Thoracic aorta (tissue), 2 donors: ENCODE data around the gene IQSEC1. TPM values are rescaled to one million over a fixed set of nuclear protein-coding genes. Genes with fewer than 3 reads are reported as not detected.

ENCODE experiments used
- ATAC-seq: fragments of 150-250 bp; one replicate; pipeline ENCODE4 v1.8.0; 2017; ENCODE audit warnings: low read depth; ENCODE audit not compliant: insufficient number of reproducible peaks, low FRiP score
- DNase-seq: peaks from one replicate; pipeline ENCODE4 v3.0.0-alpha.2; 2020; ENCODE audit warnings: low spot score
- H3K27ac ChIP-seq, 2 donors: fragments of 200-600 bp; sonication (generic); 1 replicate in 1 of 2; 2 replicates in 1 of 2; pipeline ENCODE4 v1.5.1; 2016; ENCODE audit warnings: mild to moderate bottlenecking in 2 of 2, moderate library complexity in 2 of 2
- H3K27me3 ChIP-seq: fragments of 200-600 bp; sonication (generic); replicated peaks from 2 replicates; pipeline ENCODE4 v1.6.0; 2016; ENCODE audit warnings: mild to moderate bottlenecking; ENCODE audit not compliant: insufficient read depth
- H3K36me3 ChIP-seq: fragments of 200-600 bp; sonication (generic); one replicate; pipeline ENCODE4 v1.5.1; 2016
- H3K4me1 ChIP-seq, 2 donors: fragments of 200-600 bp; sonication (generic); 1 replicate in 1 of 2; 2 replicates in 1 of 2; pipeline versions ENCODE4 v1.5.1 to v1.6.0; 2016; ENCODE audit warnings: low read depth in 2 of 2, mild to moderate bottlenecking in 1 of 2; ENCODE audit not compliant: control insufficient read depth in 1 of 2
- H3K4me3 ChIP-seq: fragments of 200-600 bp; sonication (generic); 2 replicates; pipeline ENCODE4 v1.5.1; 2016; ENCODE audit warnings: mild to moderate bottlenecking
- H3K9me3 ChIP-seq: fragments of 200-600 bp; sonication (generic); 2 replicates; pipeline ENCODE4 v1.5.1; 2016
- total RNA-seq, 2 donors: library from RNA; depleted of rRNA; stranded (reverse); fragments of >200 nt; gene quantifications; one replicate each; pipeline versions ENCODE4 v1.1.0 to v1.2.3, GENCODE V29; 2016
- TF ChIP-seq, protein P1 (sequence below): fragments of 200-600 bp; sonication (generic); IDR thresholded peaks from one replicate; pipeline ENCODE4 v1.5.1; 2019; ENCODE audit warnings: antibody characterized with exemption

Gene IQSEC1
- total RNA-seq, 2 donors from 2014 or later, result 93.6 to 121 TPM

DNA sequence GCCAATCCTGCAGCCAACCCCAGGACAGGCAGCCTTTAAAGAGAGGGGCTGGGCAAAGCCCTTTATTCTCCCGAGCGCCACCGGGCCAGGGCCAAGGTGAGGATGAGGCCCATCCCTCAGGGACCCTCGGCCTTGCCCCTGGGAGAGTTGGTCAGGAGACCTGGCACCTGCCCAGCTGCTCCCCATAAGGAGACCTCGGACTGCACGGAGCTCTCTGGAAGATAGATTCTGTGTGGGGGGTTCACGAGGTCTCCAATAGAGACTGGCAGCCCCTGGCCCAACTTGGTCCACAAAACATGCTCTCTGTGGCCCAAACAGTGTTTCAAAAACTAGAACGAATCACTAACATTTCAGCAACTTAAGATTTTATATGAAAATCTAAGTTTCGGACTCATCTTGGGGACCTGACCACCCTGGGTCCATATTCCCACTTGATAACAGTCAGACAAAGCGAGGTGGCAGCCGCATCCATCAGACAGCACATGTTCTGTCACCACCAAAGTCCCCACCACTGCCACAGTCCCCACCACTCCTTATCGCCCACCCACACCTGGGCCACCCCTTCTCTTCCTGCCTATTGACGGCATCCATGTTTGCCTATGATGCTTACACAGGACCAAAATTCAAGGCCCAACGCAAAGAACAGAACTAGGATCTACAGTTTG, 117.4 kb downstream of the IQSEC1 start:
- TF ChIP-seq, protein P1, sequence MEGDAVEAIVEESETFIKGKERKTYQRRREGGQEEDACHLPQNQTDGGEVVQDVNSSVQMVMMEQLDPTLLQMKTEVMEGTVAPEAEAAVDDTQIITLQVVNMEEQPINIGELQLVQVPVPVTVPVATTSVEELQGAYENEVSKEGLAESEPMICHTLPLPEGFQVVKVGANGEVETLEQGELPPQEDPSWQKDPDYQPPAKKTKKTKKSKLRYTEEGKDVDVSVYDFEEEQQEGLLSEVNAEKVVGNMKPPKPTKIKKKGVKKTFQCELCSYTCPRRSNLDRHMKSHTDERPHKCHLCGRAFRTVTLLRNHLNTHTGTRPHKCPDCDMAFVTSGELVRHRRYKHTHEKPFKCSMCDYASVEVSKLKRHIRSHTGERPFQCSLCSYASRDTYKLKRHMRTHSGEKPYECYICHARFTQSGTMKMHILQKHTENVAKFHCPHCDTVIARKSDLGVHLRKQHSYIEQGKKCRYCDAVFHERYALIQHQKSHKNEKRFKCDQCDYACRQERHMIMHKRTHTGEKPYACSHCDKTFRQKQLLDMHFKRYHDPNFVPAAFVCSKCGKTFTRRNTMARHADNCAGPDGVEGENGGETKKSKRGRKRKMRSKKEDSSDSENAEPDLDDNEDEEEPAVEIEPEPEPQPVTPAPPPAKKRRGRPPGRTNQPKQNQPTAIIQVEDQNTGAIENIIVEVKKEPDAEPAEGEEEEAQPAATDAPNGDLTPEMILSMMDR, result no peak
- no peak for DNase-seq
- H3K4me1 ChIP-seq, result peaks cover 71 to 100% of the 10 kb centered on the region in 2 donors

DNA sequence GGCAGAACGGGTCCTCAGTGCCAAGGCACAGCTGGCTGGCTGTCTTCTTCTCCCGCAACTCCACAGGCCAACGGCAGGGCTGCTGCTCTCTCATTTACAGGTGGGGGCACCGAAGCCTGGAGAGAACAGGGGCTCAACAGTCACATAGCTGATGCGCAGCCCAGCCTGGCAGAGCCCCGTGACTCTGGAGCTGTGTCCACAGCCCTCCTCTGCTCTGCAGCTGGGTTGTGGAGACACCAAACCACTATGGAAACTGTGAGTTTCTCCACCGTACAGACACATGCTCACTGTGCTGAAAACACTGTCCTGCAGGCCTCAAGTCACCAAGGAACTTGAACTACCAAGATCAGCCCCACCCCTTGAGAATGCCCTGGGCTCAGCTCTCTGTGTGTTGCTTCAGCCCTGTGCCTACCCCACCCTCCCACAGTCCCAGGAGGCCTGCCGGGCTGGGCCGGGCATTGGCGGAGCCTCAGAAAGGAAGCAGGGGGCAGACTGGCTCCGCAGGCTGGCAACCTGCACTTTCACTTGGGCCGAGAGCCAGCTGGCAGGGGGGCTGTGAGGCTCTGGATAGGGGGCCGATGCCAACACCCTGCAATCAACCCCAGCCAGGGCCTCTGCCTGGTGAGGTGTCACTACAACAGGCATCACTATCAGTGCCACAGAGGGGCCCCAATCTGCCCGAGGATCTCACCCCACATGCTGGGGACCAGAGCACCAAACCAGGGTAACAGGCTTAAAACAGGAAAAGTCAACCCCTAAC, 118.2 kb downstream of the IQSEC1 start:
- peaks cover 66 to 99% of the 10 kb centered on the region in 2 donors for H3K4me1 ChIP-seq
- peak; percentile 85 for DNase-seq
- H3K27ac ChIP-seq, result peak overlapping the region; percentile 86 to 91

More for the DNA sequence above, 117.4 kb downstream of the IQSEC1 start:
- Histone ChIP-seq H3K4me3 (peak overlapping the region; percentile 10), H3K36me3 (no peaks in the 10 kb centered on the region), H3K9me3 (no peaks in the 10 kb centered on the region), H3K27ac (peak overlapping the region; percentile 86 to 91), H3K27me3 (no peaks in the 10 kb centered on the region)
- no peak for ATAC-seq

DNA sequence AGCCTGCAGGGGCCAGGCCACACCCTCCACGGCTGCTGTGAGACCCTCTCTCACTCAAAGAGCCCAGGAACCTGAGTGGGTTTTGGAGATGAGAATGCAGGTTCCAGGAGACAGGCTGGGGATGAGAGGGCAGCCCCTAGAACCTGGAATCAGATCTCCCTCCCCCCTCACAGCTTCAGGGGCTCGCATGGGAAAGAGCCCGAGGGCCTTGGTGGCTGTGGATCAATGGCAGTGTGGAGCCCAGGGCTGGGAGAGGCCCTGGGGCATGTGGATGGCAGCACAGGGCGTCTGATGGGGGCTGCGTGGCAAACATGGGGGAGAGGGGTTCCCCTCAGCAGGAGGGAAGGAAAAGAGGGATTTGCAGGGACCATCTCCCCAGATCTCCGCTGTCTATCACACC, 119.0 kb downstream of the IQSEC1 start:
- no peaks in the 10 kb centered on the region for H3K9me3 ChIP-seq
- peak overlapping the region; percentile 86 to 91 for H3K27ac ChIP-seq
- ATAC-seq (no peak), DNase-seq (no peak)
- TF ChIP-seq, protein P1, result no peak
- no peak overlapping the region for H3K4me3 ChIP-seq
- H3K27me3 ChIP-seq, result no peaks in the 10 kb centered on the region
- no peaks in the 10 kb centered on the region for H3K36me3 ChIP-seq
- peaks cover 68 to 99% of the 10 kb centered on the region in 2 donors for H3K4me1 ChIP-seq

More for the DNA sequence above, 118.2 kb downstream of the IQSEC1 start:
- Histone ChIP-seq H3K36me3 (no peaks in the 10 kb centered on the region), H3K27me3 (no peaks in the 10 kb centered on the region), H3K9me3 (no peaks in the 10 kb centered on the region), H3K4me3 (peak overlapping the region; percentile 10)
- peak; percentile 77 for ATAC-seq
- TF ChIP-seq, protein P1, result no peak

DNA sequence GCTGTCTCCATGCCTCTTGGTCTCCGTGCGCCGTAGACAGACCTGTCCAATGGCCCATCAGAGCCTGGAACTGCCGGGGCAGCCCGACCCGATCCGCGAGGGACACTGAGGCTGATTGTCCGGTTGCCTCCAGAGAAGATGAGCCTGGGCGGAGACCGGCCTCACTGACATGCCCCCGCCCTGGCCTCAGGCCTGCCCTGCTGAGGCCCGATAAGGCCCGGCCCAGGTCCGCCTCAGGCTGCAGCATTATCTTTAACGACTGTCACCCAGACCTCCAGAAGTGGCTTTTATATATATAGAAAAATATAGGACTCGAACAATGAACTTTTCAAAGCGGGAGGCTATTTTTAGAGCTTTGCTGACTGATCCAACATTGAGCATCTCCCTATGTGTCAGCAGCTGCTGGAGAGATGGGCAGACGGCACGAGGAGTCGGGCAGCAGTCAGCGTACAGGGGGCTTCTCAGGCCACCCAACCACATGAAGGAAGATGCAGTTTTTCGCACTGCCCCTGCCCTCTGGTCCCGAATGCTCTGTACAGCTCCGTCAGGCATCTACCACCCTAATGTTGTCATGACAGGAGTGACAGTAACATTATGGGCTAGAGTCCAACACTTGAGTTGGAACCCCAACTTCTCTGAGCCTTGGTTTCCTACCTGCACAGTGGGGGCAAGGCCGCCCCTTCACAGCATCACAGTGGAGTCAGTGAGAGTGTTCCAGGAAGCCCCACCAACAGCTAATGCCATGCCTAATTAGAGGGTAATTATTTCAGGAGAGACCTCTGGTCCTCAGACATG, 119.8 kb downstream of the IQSEC1 start:
- Histone ChIP-seq H3K4me3 (no peak overlapping the region), H3K27ac (peak overlapping the region; percentile 86 to 91), H3K9me3 (no peaks in the 10 kb centered on the region), H3K27me3 (no peaks in the 10 kb centered on the region), H3K36me3 (no peaks in the 10 kb centered on the region), H3K4me1 (peaks cover 68 to 99% of the 10 kb centered on the region in 2 donors)
- DNase-seq, result no peak
- TF ChIP-seq, protein P1, result no peak
- ATAC-seq, result no peak
